HG03442 (cell line): ENCODE results near the gene CEP164.
A peak's percentile ranks its signal among the peaks of the same experiment; 100 is the strongest.
"Not testable (repeated sequence)": the region's sequence is repeated elsewhere in the genome, so short reads cannot be mapped to it uniquely, and the experiment has no call there.

Source experiments
- ATAC-seq: cut with Tn5 transposase; IDR thresholded peaks from one replicate; pipeline ENCODE4 v1.9.1; 2021; ENCODE audit warnings: mild to moderate bottlenecking, moderate library complexity; ENCODE audit not compliant: unreplicated experiment

CEP164 gene

DNA sequence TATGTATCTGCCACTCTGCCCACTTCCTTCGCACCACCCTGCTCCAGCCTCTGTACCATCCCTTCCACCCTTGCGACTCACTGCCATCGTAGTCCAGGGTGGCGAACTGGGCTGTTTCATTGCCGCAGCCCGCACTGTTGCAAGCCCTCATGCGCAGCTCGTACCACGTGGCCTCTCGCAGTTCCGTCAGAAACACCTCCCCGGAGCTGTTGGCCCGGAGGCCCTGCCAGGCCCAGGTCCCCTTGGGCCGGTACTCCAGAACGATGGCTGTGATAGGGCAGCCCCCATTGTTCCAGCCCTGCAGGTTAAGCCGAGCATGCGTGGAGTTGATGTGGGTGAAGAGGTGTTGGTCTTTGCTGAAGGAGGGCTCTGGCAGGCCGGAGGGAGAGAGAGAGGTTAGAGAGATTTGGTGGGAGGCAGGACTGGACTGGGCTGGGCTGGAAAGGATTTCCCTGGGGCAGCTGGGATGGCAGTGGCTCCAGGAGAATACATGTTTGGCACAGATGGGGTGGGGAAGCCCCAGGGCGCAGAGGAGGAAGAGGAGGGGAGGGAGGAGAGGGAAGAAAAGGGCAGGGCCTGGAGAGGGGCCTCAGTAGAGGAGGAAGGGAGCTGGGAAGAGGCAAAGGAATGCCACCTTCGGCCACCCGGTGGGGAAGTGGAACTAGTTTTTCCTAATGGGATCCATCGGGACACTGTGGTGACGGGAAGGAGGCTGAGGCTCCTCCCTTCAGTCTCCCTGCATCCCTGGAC is 109.6 kb downstream of the CEP164 start:
- no peak for ATAC-seq

DNA sequence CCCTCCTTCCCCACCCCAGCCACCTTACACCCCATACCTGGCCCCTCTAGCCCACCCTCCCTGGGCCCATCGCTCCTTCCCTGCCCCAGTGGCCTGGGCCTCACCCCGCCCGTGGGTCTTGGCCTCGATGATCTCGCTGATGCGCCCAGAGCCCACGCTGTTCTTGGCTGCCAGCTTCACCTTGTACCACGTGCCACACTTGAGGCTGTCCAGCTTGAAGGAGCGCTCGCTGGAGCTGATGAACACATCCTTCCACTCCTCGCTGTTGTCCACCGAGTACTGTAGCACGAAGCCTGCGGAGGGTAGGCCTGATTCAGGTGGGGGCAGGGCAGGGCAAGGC is 110.1 kb downstream of the CEP164 start:
- no peak for ATAC-seq

GRCh38 chr11:117438371-117439000 is 110.8 kb downstream of the CEP164 start:
- ATAC-seq = peak; percentile 63

DNA sequence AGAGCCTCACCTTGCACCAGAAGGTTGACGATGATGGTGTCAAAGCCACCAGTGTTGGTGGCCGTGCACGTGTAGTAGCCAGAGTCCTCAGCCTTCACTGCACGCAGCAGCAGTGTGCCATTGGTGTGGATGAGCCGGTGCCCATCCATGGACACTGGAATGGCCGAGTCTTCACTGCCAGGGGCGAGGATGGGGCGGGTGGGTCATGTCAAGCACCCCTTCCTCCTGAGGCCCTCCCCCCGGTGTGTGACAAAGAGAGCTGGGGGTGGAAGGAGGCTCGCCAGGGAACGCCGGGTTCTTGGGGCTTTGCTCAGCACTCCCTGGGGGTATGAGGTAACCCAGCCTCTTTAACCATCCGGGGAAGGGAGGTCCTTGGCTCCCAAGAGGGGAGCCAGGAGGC is 111.6 kb downstream of the CEP164 start:
- ATAC-seq = no peak

DNA sequence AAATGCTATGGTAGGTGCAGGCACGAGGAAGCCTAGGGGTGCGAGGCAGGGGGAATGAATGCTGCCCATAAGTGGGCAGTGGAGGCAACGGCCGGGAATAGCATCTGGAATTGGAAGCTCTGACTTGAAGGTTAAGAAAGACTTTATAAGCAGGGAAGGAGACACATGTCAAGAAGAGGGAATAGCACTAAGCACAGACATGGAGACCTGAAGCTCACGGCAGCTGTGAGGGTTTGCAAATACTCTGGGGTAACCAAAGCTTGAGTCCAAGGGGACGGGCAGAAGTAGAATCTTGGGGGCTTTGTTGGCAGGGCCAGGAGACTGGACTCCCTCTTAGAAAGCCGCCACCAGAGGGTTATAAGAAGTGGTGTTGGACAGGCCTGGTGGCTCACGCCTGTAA is 112.6 kb downstream of the CEP164 start:
- no peak for ATAC-seq

DNA sequence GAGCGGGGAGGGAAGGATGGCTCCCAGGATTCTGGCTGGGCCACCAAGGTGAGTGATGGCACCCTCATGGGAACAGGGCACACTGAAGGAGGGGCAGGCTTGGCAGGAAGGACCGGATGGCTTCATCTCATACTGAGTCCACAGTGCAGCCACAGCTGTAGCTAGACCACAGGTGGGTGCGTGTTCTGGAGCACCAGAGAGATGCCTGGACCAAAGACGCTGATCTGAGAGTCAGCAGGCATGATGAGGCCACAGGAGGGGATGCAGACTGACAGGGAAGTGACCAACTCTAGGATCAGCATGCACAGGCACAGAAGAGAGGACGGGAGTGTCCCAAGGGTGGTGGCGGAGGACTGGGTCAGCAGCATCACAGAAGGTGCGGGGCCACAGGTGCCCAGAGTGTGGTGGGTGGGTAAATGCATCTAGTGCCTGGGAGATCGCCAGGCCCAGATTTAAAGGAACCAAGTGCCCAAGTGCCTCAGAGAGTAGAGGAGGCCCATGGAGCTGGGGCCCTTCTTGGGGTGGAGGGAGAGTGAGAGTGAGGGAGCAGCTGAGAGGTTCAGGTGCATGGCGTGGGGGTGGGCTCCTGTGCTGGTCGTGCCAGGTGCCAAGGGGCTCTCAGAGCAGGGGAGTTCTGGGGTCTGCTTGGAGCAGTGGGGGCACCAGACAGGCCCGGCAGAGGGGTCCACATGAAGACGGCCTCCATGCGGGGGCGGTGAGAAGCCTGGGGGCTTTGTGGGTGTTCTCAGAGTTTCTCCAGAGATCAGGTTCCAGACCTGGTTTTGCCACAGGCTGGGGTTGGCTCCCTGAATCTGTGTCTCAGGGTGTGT is 113.7 kb downstream of the CEP164 start:
- ATAC-seq = no peak

GRCh38 chr11:117442049-117442868 is 114.6 kb downstream of the CEP164 start:
- no peak for ATAC-seq

- ATAC-seq = no peak
These were observed 115.2 kb downstream of the CEP164 start for GRCh38 chr11:117442869-117443239.

- ATAC-seq = no peak
These were observed 115.9 kb downstream of the CEP164 start for GRCh38 chr11:117443266-117444186.

DNA sequence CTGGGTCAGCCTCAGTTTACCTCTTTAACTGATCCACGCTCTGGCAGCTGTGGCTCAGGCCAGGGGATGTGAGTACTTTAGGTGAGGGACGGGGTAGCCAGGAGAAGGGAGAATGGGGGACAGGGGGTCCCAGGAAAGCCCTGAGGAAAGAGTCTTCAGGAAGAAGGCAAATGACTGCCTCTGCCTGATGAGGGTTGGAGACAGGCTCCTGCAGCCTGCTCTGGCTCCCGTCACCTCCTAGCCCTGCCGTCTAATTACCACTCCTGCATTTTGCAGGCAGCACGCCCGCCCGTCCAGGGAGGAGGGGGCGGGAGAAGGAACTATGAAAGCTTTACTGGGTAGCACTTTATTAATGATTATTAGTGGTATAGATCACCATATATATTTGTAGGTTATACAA is 116.6 kb downstream of the CEP164 start:
- ATAC-seq = no peak

DNA sequence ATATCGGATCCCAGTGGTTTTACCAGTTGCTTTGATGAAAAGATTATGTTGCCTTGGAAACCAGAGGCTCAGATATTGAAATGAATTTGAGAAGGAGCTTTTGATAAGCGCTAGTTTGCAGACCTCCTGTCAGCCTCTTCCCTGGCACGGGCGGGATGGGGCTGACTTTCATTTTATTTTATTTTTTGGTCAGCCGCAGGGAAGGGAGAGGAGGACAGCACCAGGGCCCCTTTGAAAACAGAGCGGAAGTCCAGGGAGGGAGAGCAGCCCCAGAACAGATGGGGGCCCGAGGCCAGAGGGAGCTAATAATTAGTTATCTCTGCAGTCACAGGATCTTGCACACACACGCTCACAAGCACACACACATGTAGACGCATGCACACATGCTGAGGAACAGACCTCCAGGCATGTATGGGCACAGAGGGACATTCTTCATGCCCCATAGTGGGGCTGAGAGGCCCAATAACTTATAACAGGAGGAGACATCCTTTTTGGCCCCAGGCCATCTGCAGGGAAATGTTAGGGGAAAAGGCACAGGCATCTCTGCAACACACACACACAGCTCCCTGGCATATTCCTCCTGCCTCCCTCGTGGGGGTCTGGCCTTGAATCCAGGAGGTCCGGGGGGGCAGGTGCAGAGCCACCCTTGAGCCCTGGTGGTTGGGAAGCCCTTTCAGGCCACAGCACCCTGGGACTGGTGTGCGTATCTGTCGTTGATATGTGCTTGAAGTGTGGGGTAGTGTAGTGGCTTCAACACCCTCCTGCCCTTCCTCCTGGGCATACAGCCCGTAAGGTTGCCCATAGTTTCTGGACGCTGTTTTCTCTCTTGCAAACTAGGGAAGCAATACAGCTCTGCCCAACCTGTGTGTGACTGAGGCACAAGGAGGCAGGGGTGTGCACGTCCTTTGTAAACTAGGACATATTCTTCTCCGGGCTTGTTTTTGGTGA is 117.3 kb downstream of the CEP164 start:
- no peak for ATAC-seq

GRCh38 chr11:117449111-117449693 is 121.5 kb downstream of the CEP164 start:
- ATAC-seq = no peak

- no peak for ATAC-seq
These were observed 126.4 kb downstream of the CEP164 start for GRCh38 chr11:117453886-117454563.

DNA sequence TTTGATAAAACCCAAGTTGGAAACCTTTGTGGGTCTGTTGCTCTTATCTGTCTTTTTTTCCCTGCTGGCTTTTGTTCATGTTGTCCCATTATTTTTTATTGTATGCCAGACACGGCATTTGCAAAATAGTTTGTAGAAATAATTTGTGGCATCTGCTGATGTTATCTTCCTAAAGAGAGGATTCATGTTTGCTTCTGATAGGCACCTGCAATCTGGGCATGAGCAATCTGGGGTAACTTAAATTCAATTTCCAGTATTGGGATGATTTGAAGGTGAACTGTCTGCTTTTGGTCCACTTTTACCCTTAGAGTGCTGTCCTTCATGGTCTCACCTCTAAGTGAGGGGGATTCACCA is 126.9 kb downstream of the CEP164 start:
- no peak for ATAC-seq

GRCh38 chr11:117456027-117456720 is 128.5 kb downstream of the CEP164 start:
- peak; percentile 82 for ATAC-seq

- not testable (repeated sequence) for ATAC-seq
These were observed 129.0 kb downstream of the CEP164 start for GRCh38 chr11:117456721-117457029.

- ATAC-seq = no peak
These were observed 129.6 kb downstream of the CEP164 start for GRCh38 chr11:117457031-117457785.
